Putamen (tissue), 1 donor: ENCODE measurements around the gene SNCB.
A peak's percentile ranks its signal among the peaks of the same experiment; 100 is the strongest.

Experiments
- DNase-seq: peaks from one replicate; pipeline ENCODE4 v3.0.0-alpha.2; 2016; ENCODE audit warnings: low spot score

The SNCB gene

GRCh38 chr5:176660860-176661641 is 30.7 kb upstream of the SNCB start:
- no peak for DNase-seq

DNA sequence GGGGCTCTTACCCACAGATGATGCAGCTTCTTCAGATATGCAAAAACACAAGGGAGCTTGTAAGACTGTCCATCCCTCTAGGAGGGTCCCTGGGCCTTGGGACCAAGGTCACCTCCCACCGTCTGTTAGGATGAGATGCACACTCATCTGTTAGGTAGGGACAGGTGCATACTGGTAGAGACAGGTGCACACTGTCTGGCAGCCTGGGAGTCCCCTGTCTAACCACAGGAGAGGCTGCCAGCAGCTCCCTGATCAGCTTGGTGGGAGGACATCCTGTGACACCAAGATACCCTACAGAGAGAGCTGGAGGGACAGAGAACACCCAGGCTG is 30.2 kb upstream of the SNCB start:
- DNase-seq = no peak

GRCh38 chr5:176659860-176660461 is 29.6 kb upstream of the SNCB start:
- no peak for DNase-seq

- no peak for DNase-seq
Observed at GRCh38 chr5:176659512-176659839, 29.1 kb upstream of the SNCB start.

DNA sequence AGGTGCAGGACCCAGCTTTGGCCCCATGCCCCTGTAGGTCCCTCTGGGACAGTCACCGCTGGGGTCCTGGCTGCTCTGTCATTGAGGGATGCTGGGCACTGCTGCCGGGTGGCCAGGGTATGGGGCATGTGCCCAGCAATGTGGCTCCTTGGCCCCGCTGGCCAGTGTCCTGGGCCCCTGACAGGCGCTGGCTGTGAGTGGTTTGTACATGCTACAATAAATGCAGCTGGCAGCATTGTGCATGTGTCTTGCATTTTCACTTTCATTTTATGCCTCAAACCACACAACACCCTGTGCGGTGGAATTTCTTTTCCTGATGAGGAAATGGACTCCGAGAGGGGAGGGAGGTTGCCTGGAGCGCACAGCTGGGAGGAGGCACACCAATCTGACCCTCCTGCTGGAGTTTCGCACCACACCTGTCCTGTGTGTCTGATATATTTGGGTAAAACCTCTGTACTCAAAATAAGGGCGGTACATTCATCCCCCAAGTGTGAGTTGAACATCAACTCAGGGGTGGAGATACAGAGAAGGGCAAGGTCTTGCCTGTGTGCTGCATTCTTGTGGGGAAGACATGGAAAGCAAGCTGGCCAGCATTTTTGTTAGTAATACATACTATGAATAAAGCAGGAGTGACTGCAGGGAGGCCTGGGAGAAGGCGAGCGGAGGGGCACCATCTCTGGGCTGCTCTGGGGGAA is 28.6 kb upstream of the SNCB start:
- no peak for DNase-seq

DNA sequence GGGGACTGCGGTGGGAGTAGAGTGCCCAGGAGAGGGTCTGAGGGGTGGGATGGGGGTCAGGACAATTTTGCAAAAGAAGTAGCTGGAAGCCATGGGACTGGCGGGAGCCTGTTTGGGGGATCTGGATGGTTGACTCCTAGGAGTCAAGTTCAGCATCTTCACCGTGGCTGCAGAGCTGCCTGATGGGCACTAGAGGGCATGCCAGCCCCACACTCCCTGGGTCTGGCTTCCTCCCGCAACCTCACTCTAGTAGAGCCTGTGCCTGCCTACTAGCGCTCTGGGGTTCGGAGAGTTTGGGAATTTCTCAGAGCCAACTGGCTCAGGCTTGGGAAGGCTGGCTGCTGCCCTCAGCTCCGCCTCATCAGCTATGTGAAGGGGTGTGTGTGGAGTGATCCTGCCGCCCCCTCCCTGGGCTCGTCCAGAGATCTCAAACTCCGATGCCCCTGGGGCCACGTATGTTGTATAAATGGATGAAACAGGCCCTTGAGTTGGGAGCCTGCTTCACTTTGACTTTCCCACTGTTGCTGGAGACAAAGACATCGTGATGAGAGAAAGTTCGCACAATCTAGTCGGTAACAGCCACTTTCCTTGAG is 27.8 kb upstream of the SNCB start:
- DNase-seq = peak; percentile 68

DNA sequence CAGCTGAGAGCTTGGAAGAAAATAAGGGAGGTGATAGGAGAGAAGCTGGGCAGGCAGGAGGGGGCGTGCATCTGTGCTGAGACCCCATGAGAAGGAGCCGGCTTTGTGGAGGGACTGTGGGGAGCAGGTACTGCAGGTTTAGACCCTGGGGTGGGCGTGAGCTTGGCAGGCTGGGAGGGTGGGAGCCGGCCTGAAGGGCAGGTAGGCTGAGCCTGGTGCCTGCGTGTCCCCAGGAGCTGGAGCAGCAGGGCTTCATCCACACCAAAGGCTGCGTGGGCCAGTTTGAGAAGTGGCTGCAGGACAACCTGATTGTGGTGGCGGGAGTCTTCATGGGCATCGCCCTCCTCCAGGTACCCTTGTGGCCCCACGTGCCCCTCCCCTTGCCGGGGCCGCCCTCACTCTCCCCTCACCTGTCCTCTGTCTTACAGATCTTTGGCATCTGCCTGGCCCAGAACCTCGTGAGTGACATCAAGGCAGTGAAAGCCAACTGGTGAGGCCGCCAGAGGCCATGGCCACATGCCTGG is 26.2 kb upstream of the SNCB start:
- no peak for DNase-seq

DNA sequence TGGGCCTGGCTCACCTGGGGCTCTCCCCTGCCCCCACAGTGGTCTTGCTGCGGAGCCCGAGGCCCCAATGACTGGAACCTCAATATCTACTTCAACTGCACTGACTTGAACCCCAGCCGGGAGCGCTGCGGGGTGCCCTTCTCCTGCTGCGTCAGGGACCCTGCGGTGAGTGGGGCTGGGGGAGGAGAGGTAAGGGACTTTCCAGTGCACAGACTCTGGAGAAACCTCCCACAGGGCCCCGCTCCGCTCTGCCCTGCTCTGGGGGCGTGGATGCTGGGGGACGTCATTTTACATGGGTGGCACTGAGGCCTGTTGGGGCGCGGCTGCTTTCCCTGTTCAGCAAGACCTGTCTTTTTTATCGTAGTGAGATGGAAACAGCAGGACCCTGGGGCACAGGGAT is 24.5 kb upstream of the SNCB start:
- no peak for DNase-seq

- DNase-seq = no peak
Observed at GRCh38 chr5:176653401-176654385, 23.4 kb upstream of the SNCB start.

DNA sequence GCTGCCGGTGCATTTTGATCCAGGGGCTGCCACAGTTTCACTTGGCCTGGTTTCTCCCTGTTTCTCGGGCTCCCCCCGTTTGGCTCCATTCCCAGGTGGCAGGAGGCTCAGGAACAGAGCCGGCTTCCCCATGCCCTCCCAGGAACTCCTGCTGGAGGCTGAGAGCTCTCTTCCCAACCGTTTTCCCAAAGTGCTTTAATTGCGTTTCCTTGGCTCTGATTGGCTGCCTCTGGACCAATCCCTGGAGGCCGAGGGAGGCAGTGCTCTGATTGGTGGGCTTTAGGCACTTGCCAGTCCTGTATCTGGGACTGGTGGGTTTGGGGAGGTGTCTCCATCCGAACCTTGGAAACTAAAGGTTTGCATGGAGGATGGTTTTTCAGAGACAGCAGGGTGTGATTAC is 21.8 kb upstream of the SNCB start:
- no peak for DNase-seq

- no peak for DNase-seq
Observed at GRCh38 chr5:176651472-176651980, 21.2 kb upstream of the SNCB start.

DNA sequence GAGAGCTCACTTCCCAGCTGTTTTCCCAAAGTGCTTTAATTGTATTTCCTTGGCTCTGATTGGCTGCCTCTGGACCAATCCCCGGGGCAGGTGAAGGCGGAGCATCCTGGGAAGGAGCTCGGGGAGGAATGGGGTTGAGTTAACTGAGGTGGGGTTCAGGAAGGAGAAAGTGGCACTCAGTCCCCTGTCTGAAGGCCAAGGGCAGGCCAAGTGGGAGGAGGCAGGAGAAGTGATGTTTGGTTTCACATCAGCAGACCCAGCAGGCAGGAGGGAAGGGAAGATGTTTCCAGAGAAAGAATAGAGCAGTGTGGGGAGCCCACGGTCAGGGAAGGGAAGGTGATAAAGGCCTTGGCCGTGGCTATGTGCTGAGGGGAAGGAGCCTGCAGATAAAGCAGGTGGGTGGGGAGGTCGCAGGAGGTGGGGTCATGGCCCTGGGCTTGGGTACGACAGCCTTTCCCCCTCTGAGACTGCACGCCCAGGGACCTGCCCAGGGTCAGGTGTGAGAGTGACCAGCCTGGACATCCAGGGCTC is 20.1 kb upstream of the SNCB start:
- DNase-seq = no peak

DNA sequence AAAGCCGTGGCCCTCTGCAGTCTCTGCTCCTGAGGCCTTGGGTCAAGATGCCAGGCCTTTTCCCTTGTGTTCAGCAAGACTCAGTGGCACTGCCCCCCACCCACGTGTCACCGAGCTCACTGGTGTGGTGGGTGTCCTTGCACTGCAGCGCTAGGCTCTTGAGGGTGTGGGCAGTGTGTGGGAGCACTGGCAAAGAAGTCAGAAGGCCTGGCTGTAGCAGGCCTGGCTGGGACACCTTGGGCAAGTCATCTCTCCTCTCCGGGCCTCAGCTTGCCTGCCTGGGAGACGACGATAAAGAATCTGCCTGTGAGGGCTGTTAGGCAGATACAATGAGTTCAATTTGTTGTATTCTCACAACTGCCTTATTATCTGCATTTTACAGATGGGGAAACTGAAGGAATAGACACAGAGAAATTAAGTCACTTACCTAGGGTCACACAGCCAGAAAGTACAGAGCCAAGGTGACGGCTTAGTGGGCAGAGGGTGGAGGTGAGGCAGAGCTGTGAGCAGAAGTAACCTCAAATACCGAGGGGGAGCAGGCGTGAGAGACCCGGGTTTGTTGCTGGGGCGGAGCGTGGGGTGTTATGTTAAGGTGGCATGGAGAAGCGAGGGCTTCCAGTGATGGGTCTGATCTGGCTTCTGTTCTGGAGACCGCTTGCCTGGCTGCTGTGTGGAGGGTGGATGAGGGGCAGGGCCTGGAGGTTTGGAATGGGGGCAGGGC is 18.3 kb upstream of the SNCB start:
- DNase-seq = no peak

- DNase-seq = no peak
Observed at GRCh38 chr5:176647843-176648473, 17.6 kb upstream of the SNCB start.

GRCh38 chr5:176647030-176647842 is 16.9 kb upstream of the SNCB start, which contains the start of gene TSPAN17:
Gene TSPAN17, plus strand, starts transcription at chr5:176647484. Its CDS starts 132 bp downstream, at chr5:176647616.
- peak; percentile 99 for DNase-seq

GRCh38 chr5:176646707-176647029 is 16.3 kb upstream of the SNCB start:
- no peak for DNase-seq

GRCh38 chr5:176646049-176646706 is 15.8 kb upstream of the SNCB start:
- no peak for DNase-seq

DNA sequence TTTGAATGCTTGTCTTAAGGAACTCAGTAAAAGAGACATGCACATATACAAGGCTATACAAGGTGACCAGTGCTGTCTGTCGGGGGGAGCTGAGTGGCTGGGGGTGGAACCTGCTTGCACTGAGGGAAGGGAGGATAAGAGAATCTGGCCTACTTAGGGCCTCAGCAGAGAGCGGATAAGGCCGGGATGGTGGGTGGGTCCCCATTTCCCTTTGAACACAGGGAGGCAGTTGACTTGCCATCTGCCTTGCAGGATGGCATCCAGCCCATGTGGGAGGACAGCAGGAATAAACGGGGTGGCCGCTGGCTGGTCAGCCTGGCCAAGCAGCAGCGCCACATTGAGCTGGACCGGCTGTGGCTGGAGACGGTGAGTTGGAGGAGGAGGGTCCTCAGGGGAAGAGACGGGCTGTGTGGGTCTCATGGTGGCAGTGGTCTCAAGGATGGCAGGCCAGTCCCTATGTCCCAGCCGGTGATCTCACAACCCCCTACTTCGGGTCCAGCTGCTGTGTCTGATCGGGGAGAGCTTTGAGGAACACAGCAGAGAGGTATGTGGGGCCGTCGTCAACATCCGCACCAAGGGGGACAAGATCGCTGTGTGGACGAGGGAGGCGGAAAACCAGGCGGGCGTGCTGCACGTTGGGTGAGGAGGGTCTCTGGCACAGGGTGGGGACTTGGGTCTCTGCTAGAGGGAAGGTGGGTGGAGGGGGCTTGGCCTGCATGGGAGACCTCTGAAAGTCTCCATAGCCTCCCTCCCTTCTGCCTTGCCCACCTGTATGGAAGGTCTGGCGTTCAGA is 14.7 kb upstream of the SNCB start:
- DNase-seq = no peak
